GM23338 (cell line): Measurements from ENCODE around the gene ANO10.

Experiments used
- EZH2 ChIP-seq: fragments of 200-600 bp; sonication (generic); IDR thresholded peaks from one replicate; pipeline ENCODE4 v1.8.0; 2017; ENCODE audit warnings: antibody characterized with exemption, mild to moderate bottlenecking, low read depth; ENCODE audit not compliant: unreplicated experiment
- EZH2phosphoT487 ChIP-seq: fragments of 200-600 bp; sonication (generic); IDR thresholded peaks from one replicate; pipeline ENCODE4 v1.8.1; 2018; ENCODE audit warnings: antibody characterized with exemption; ENCODE audit not compliant: unreplicated experiment
- REST ChIP-seq: IDR thresholded peaks from one replicate; pipeline ENCODE4 v1.6.1; 2018; ENCODE audit warnings: antibody characterized with exemption; ENCODE audit not compliant: unreplicated experiment

- TF ChIP-seq EZH2: no peak
- no peak for TF ChIP-seq EZH2phosphoT487
- no peak for TF ChIP-seq REST
Observed at GRCh38 chr3:43526956-43527355, 94.9 kb downstream of the ANO10 start.
